Right lobe of liver (tissue), 4 donors: ENCODE results near the gene LTBP1.

Experiments used
- CTCF ChIP-seq, 4 donors: fragments of 200-600 bp in 3 of 4; fragments of 450-650 bp in 1 of 4; IDR thresholded peaks; one replicate each; pipeline versions ENCODE4 v1.5.1 to v1.8.0; 2016 to 2022; ENCODE audit warnings: antibody characterized with exemption in 4 of 4, mild to moderate bottlenecking in 2 of 4
- POLR2A ChIP-seq: fragments of 450-650 bp; IDR thresholded peaks from one replicate; pipeline ENCODE4 v1.6.1; 2017; ENCODE audit warnings: antibody characterized with exemption, mild to moderate bottlenecking
- donor health status: DM: no; HTN: no; CAD: no.
- donor health status: DM: no; HTN: no; CAD: no.
- donor health status: DM: no; HTN: yes; CAD: no.

- TF ChIP-seq POLR2A (no peak), CTCF (IDR thresholded peaks at IDR 0.05) (no peak)
Observed at GRCh38 chr2:33208400-33208799, 261.6 kb downstream of the LTBP1 start.
